Medulla oblongata (tissue), 1 donor: ENCODE results near the gene ME1.
"Not testable (repeated sequence)": the region's sequence is repeated elsewhere in the genome, so short reads cannot be mapped to it uniquely, and the experiment has no call there.

Source experiments
- DNase-seq: peaks from one replicate; pipeline ENCODE4 v3.0.0-alpha.2; 2015; ENCODE audit errors: extremely low spot score

The ME1 gene

DNA sequence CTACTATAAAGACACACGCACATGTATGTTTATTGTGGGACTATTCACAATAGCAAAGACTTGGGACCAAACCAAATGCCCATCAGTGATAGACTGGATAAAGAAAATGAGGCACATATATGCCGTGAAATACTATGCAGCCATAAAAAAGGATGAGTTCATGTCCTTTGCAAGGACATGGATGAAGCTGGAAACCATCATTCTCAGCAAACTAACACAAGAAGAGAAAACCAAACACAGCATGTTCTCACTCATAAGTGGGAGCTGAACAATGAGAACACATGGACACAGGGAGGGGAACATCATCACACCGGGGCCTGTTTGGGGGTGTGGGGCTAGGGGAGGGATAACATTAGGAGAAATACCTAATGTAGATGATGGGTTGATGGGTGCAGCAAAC, 174.1 kb downstream of the ME1 start:
- DNase-seq: not testable (repeated sequence)

GRCh38 chr6:83252719-83253118, 178.1 kb downstream of the ME1 start:
- DNase-seq: no peak

DNA sequence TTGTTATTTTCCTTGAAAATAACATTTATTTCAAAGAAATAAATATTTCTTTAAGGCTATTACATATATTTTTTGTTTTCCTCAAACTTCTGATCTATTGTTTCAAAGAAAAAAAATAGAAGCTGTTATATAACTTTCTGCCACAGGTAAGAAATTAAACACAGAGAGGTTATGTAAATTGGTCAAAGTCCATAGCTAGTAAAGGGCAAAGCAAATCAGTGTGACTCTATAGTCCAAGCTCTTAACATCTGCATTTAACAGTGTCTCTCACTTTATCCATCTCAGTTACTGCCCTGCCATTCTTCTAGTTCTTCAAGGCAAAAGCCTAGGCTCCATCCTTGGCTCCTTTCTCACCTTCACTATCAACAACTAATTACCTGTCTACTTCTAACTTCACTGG, 180.6 kb downstream of the ME1 start:
- no peak for DNase-seq

GRCh38 chr6:83247471-83247870, 183.4 kb downstream of the ME1 start:
- DNase-seq: no peak

DNA sequence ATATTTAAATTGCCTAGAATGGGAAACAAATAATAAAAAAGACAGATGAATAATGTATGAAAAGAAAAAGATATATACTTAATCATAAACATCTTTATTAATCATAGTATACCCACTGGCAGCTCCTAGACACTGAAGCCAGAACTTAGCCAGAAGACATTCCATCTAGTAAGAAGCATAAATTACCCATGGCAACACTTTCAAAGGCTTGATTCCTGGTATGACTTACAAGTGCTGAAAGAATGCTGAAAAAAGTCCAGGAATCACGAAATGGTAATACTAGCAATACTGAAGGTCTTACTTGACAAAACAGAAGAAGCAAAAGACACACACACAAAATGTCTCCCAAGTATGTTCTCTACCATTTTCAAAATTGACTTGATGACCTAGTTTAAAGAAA, 199.7 kb downstream of the ME1 start:
- no peak for DNase-seq

DNA sequence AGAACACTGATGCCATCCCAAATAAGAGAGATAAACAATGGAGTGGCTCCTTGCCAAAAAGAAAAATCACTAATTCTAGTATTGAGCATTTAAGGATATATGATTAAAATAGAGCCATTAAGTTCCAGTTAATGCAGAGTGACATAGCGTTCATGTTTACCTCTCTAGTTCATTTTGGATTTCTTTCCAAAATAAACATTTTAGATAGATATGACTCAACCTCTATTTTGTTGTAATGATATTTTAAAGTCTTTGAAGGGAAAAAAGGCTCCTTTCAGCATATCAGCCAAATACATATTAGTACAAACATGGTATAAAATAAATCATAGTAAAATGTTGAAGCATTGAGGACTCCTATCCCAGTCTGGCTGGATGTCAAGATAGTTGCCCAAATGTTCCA, 204.3 kb downstream of the ME1 start:
- DNase-seq: no peak

GRCh38 chr6:83221889-83222479, 208.9 kb downstream of the ME1 start:
- peak; percentile 67 for DNase-seq

- DNase-seq: no peak
Measured at GRCh38 chr6:83221276-83221675, 209.6 kb downstream of the ME1 start.

DNA sequence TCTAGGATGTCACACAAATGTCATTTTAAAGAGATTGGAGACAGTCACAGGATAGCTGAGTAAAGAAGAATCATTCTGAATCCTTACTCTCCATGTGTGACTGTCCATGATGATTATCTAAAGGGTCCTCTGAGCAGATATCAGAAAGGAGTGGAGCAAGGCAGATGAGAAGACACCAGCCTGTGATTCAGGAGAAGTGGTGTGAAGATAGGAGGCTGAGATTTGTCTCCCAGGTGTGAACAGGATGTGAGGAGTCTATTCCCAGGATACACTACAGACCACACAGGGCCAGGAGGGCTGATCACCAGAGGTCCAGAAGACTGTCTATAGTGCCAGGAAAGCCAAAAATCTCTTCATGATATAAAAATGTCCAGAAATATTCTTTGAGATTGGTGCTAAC, 210.7 kb downstream of the ME1 start:
- DNase-seq: no peak

DNA sequence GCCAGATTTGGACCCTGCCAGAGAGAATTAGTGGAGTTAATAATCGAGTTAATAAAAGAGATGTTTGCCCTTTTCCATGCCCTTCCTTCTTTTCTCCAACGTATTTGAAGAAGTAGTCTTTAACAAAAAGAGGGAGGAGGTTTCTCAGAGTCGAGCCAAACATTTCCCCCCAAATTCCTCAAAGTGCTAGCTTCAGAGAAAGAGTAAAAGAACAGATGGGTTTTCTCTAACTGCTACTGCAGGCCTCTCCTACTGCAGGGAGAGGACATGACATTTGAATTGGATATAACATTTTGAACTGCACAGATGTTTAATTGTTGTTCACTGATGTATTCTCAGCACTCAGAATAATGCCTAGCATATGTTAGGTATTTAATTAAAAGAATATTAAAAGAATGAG, 212.2 kb downstream of the ME1 start:
- no peak for DNase-seq

DNA sequence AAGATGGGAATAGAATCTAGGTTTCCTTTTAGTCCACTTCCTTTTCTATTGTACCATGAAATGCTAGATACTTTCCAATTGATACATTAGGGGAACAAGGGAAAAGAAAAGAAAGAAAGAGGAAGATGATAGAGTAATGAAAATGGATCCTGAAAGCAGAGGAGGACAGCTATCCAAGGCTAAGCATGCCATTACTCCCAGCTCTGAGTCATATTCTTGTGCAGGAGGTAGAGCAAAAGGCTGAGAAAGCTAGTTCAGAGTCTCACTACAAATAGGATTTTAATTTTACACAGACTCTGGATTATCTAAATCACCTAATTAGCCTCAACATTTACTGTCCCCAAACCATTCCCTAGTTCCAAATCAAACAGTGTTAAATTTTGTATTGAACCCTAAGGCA, 214.0 kb downstream of the ME1 start:
- DNase-seq: no peak

- DNase-seq: peak; percentile 90
Measured at GRCh38 chr6:83215131-83216047, 215.5 kb downstream of the ME1 start.

GRCh38 chr6:83202031-83202430, 228.8 kb downstream of the ME1 start:
- DNase-seq: no peak

DNA sequence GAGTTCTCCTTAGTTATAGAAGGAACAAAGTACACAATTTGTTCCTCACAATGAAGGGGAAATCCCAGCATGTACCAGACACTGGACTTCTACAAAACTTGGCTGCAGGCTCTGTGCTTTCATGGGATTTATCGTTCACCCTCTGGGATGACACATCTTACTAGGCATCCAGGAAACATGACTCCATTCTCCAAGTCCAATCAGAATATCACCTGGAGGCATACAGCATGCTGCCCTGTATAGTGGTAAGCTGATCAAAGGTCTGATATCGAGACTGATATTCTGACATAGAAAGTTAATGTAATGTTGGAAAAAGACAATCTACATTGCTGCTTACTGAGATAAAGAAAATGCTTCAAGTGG, 231.0 kb downstream of the ME1 start:
- no peak for DNase-seq

DNA sequence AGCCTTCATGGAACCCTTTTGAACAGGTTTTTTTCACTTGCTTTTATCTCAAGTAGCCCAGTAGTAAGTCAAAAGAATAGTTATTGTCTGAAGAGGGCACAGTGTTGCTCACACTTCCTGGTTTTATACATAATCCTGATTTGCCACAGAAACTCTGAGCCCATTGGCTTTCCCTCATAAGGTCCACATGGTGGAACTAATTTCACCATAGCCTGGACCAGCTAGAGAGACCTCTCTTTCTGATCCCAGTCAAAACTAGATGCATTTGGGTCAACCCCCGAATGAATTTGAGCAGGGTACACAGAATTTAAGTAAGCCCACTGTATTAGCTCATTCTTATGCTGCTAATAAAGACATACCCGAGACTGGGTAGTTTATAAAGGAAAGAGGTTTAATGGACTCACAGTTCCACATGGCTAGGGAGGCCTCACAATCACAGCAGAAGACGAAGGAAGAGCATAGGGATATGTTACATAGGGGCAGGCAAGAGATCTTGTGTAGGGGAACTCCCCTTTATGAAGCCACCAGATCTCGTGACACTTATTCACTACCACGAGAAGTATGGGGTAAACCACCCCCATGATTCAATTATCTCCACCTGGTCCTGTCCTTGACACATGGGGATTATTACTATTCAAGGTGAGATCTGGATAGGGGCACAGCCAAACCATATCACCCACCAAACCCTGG, 231.5 kb downstream of the ME1 start:
- no peak for DNase-seq

DNA sequence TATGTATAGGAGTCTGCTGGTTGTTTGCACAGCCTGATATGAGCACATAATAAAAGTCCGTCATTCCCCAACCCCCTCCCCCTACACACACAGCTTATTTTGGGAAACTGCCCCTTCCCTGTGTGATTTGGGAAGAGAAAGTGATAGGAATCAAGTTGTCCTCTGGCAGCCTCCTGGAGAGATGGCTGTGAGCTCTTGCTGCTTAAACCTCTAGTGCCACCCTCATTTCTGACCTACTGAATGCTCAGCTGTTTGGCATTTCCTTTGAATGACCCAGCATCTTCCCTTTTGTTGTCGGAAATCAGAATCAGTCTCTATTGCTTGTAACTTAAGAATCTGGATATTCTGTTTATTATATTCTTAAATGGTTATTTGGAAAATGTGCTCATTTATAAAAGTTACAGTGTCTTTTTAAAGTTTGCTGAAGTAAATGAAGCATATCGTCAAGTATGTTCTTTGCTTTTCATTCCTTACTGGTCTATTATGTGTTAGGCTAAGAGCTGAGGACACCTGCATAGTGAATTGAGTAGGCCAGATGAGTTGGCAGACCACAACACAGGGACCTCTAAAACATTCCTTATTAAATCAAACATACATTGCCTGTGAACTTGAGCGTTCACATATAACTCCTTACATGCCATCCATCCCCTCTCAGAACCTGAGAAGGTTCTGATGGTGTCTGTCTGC, 232.2 kb downstream of the ME1 start:
- no peak for DNase-seq

DNA sequence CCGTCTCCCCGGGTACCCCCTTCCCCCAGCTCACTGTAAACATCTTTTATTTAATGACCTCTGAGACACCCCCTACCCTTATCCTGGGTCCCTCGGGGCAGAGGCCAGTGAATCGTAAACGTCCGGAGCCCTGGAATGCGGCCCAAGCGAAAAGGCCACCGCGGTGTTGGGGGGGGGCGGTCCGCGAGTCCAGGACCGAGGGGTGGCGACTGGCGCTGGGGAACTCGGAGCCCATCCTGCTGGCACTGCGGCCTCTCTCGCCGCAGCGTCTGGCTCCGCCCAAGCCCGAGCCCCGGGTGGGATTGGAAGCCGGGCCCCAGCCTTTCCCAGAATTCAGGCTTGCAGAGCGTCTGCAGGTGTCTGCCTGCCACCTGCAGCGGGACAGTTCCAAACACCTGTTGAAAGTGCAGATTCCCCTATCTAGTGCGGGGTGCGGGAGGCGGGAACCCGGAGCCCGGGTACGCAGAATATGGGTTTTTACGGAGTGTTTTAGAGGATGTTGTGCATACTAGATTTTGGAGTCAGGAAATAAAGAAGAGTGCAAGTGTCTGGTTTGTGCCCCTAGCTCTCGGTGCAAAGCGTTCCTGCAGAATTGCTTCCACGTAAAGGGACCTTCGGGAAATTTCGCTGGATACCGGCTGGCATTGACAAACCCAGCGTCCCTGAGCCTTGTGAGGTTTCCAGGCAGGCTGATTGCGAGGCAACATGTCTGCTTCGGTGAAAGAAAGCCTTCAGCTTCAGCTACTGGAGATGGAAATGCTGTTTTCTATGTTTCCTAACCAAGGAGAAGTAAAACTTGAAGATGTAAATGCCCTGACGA, 236.9 kb downstream of the ME1 start:
- DNase-seq: peak; percentile 38

- DNase-seq: peak; percentile 95
Measured at GRCh38 chr6:83192871-83193746, 237.7 kb downstream of the ME1 start, which contains the start of the genes PGM3 and RWDD2A. Gene PGM3 (minus strand): TSS chr6:83193265. CDS start chr6:83191012, 2,253 bp downstream. Gene RWDD2A (plus strand): TSS chr6:83193357. CDS start chr6:83194452, 1,095 bp downstream.

DNA sequence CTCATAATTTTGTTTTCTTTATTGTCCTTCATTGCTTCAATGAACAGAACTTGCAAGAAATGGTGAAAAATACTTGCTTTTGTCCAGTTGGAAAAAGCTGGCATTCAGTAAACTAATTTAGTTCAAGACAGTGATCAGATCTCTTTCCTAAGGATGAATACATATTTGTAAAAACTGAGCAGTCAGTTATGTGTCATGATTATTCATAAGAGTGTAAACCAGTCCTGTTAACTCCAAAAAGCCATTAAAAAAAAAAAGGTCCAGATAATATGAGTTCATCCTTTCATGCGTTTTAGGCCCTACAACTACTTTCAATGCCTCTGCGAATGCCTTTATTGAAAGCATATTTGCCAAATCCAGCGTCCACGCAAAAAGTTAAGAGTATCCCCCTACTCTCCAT, 238.4 kb downstream of the ME1 start:
- no peak for DNase-seq

- not testable (repeated sequence) for DNase-seq
Measured at GRCh38 chr6:83191974-83192373, 238.9 kb downstream of the ME1 start.
